RWPE2 (cell line): ENCODE measurements around the gene ROBO1.

Experiments
- ATAC-seq: fragments of 200-7000 bp; cut with Tn5 transposase; 3 replicates; pipeline ENCODE4 v1.9.1; 2021; ENCODE audit warnings: low read depth
- DNase-seq: peaks from one replicate; pipeline ENCODE4 v3.0.0-alpha.2; 2020; ENCODE audit warnings: low spot score
- H3K27ac ChIP-seq: fragments of 450-650 bp; 2 replicates; pipeline ENCODE4 v1.5.1; 2017; ENCODE audit warnings: mild to moderate bottlenecking; ENCODE audit not compliant: poor library complexity, severe bottlenecking
- H3K27me3 ChIP-seq: fragments of 250-450 bp; sonication (Bioruptor Pico); 2 replicates; pipeline ENCODE4 v1.5.1; 2021; ENCODE audit warnings: mild to moderate bottlenecking, moderate library complexity; ENCODE audit not compliant: insufficient read depth, poor library complexity, severe bottlenecking
- H3K36me3 ChIP-seq: fragments of 250-450 bp; sonication (Bioruptor Pico); 2 replicates; pipeline ENCODE4 v1.5.1; 2020; ENCODE audit warnings: low read depth, mild to moderate bottlenecking, moderate library complexity
- H3K4me1 ChIP-seq: fragments of 250-450 bp; sonication (Bioruptor Pico); 2 replicates; pipeline ENCODE4 v1.5.1; 2021; ENCODE audit warnings: mild to moderate bottlenecking, moderate library complexity; ENCODE audit not compliant: insufficient read depth, poor library complexity, severe bottlenecking
- H3K4me3 ChIP-seq: fragments of 250-450 bp; sonication (Bioruptor Pico); 2 replicates; pipeline ENCODE4 v1.5.1; 2021; ENCODE audit warnings: mild to moderate bottlenecking, moderate library complexity; ENCODE audit not compliant: severe bottlenecking
- H3K9me3 ChIP-seq: fragments of 250-450 bp; sonication (Bioruptor Pico); 2 replicates; pipeline ENCODE4 v1.5.1; 2021; ENCODE audit warnings: mild to moderate bottlenecking, moderate library complexity; ENCODE audit not compliant: severe bottlenecking
- TF ChIP-seq, protein P1 (sequence below): fragments of 450-650 bp; IDR thresholded peaks from one replicate; pipeline ENCODE4 v1.5.1; 2017; ENCODE audit warnings: mild to moderate bottlenecking, moderate library complexity; ENCODE audit not compliant: poor library complexity, severe bottlenecking

The ROBO1 gene

DNA sequence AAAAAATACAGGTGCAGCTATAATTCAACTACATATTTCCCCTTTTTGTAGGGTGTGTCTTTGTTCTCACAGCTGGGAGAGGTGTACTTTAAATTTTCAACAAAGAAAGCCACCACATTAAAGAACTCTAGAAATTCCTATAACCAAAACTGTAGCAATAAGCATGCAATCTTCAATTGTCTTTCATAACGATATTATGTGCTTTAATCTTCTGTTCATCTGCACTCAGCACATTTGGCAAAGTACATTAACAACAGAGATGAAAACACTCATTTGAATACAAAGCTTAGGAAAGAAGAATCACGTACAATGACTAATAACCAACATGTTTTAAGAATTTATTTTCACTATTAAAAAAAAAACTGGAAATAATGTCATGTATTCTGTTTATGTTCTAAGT, 1025.8 kb downstream of the ROBO1 start:
- peaks cover 18% of the 10 kb centered on the region for H3K4me1 ChIP-seq
- H3K36me3 ChIP-seq: no peaks in the 10 kb centered on the region; the same call in 1 of the 2 replicates
- H3K4me3 ChIP-seq: no peak overlapping the region
- ATAC-seq (no peak), DNase-seq (no peak)
- no peak overlapping the region for H3K27ac ChIP-seq
- H3K27me3 ChIP-seq: no peaks in the 10 kb centered on the region
- no peaks in the 10 kb centered on the region for H3K9me3 ChIP-seq
- TF ChIP-seq, protein P1, sequence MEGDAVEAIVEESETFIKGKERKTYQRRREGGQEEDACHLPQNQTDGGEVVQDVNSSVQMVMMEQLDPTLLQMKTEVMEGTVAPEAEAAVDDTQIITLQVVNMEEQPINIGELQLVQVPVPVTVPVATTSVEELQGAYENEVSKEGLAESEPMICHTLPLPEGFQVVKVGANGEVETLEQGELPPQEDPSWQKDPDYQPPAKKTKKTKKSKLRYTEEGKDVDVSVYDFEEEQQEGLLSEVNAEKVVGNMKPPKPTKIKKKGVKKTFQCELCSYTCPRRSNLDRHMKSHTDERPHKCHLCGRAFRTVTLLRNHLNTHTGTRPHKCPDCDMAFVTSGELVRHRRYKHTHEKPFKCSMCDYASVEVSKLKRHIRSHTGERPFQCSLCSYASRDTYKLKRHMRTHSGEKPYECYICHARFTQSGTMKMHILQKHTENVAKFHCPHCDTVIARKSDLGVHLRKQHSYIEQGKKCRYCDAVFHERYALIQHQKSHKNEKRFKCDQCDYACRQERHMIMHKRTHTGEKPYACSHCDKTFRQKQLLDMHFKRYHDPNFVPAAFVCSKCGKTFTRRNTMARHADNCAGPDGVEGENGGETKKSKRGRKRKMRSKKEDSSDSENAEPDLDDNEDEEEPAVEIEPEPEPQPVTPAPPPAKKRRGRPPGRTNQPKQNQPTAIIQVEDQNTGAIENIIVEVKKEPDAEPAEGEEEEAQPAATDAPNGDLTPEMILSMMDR: no peak

DNA sequence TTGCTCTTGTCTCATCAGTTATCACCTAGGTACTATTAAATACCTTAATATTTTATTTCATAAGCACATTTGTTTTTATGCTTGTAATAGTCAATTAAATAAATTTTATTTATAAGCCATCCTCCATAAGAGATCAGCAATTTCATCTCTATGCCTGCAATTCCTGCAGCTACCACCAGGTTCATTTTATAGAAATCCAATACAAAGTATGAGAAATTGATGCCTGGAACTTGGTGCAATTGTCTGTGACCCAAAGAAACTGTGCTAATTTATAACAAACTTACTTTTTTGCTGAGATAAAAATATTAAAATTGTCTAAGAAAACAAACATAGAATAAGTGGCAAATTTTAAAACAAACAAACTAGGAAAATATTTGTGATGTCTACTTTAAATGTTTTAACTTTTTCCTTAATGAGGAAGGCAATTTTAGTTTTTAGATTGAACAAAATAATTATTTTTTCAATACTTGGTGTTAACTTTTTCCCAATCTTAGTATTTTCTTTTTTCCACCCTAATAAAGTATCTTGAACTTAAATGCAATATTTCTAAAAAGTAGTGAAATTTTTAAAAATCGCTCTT, 1026.6 kb downstream of the ROBO1 start:
- no peaks in the 10 kb centered on the region for H3K9me3 ChIP-seq
- H3K27ac ChIP-seq: no peak overlapping the region
- peaks cover 23% of the 10 kb centered on the region for H3K4me1 ChIP-seq
- no peaks in the 10 kb centered on the region for H3K27me3 ChIP-seq
- ATAC-seq (no peak), DNase-seq (no peak)
- TF ChIP-seq, protein P1: peak; percentile 37
- H3K36me3 ChIP-seq: no peaks in the 10 kb centered on the region; the same call in 1 of the 2 replicates
- H3K4me3 ChIP-seq: no peak overlapping the region

DNA sequence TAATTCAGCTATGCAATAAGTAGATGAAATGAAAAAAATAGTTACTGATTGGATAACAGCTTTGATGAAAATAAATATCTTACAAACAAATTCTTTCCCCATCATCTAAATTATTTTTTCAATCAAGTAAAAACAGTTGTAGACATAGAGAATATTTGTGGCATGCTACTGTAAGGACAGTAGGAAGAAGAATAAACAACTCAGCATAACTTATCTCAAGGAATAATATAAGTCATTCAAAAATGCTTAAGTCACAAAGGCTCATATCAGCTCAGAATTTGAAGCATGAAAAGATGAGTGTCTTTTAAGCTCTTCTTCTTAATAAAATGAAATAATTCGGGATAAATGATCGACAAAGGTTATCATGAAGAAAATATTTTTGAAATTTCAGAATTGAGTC, 1029.0 kb downstream of the ROBO1 start:
- TF ChIP-seq, protein P1: no peak
- no peak for DNase-seq
- Histone ChIP-seq H3K27ac (no peak overlapping the region), H3K36me3 (no peaks in the 10 kb centered on the region; the same call in 1 of the 2 replicates), H3K4me3 (no peak overlapping the region), H3K9me3 (no peaks in the 10 kb centered on the region), H3K27me3 (no peaks in the 10 kb centered on the region), H3K4me1 (peaks cover 24% of the 10 kb centered on the region)
- no peak for ATAC-seq

DNA sequence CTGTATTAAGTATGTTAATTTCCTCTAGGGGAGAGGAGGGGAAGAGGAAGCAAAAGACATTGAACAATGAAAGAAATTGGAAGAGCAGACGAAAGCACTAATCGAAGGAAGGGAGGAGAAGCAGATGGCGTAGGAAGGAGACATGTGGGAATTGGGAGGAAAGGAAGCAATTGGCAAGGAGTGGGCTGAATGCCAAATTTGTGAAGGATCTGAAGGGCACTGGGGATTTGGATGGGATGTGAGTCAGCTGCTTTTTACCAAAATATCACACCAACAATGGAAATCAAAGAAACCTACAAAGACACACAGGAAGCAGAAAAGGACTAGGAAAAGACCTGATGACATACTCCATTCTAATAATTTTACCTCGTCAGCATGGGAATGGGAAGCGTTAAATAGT, 1029.8 kb downstream of the ROBO1 start:
- H3K27ac ChIP-seq: peak overlapping the region; percentile 46
- ATAC-seq (no peak), DNase-seq (no peak)
- H3K4me3 ChIP-seq: no peak overlapping the region
- no peaks in the 10 kb centered on the region; the same call in 1 of the 2 replicates for H3K36me3 ChIP-seq
- H3K27me3 ChIP-seq: no peaks in the 10 kb centered on the region
- peaks cover 24% of the 10 kb centered on the region for H3K4me1 ChIP-seq
- TF ChIP-seq, protein P1: no peak
- no peaks in the 10 kb centered on the region for H3K9me3 ChIP-seq

DNA sequence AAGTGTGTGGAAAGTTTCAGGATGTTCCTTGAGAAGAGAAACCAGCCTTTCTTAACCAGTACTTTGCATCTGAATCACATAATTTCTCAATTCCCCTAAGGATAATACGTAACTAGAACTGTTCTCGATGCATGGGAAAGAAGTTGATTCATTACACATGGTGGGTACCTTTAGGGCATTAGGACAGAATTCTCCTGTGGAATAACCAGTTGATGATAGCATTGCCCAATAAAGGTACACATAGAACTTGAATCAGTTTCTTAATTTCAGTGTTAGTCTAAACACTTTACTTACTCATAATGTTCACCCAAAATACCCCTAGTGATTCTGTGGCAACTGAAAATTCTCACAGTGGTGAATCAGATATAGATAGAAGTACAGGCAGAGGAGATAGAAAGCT, 1030.9 kb downstream of the ROBO1 start:
- peaks cover 24% of the 10 kb centered on the region for H3K4me1 ChIP-seq
- H3K9me3 ChIP-seq: no peaks in the 10 kb centered on the region
- no peaks in the 10 kb centered on the region for H3K27me3 ChIP-seq
- ATAC-seq (peak; percentile 93), DNase-seq (no peak)
- H3K36me3 ChIP-seq: no peaks in the 10 kb centered on the region
- no peak overlapping the region for H3K4me3 ChIP-seq
- peak overlapping the region; percentile 46 for H3K27ac ChIP-seq
- TF ChIP-seq, protein P1: no peak
